Erythroblast (primary cell): ENCODE measurements around the gene KIF18A.

ENCODE experiments used
- GATA1 ChIP-seq: IDR thresholded peaks from 2 replicates; pipeline ENCODE4 v1.6.1; 2011; ENCODE audit warnings: low read depth, mild to moderate bottlenecking, control low read depth, low read length, moderate library complexity
- POLR2A ChIP-seq: IDR thresholded peaks from 2 replicates; pipeline ENCODE4 v1.6.1; 2011; ENCODE audit warnings: mild to moderate bottlenecking, low read length

DNA sequence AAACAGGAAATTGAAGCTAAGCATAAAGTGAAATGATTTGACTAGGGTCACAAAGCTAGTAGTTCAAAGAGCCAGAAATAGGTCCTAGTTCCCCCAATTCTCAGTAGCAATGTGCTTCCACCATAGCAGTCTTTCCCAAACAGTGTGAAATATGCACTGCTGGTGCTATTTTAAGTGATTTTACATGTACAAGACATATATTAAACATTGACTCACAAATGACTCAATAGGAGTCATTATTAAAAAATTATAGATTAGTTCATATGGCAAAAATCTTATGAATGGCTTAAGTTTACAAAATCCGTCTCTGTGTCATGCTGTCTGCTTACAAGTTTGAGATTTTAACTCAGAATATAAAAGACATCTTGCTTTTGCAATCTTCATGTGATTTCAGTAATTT, 21.4 kb downstream of the KIF18A start:
- TF ChIP-seq POLR2A, result no peak
- TF ChIP-seq GATA1, result no peak
